SK-N-SH treated with all-trans-retinoic acid at 6 μM for 48 hours (cell line): ENCODE results near the gene ARSG.

Source experiments
- ATAC-seq: fragments of 200-7000 bp; cut with Tn5 transposase; 3 replicates; pipeline ENCODE4 v1.9.1; 2020; ENCODE audit warnings: mild to moderate bottlenecking, moderate library complexity
- ARNTL ChIP-seq: fragments of 450-650 bp; formaldehyde crosslinking; IDR thresholded peaks from 2 replicates; pipeline ENCODE4 v1.5.0; 2020; ENCODE audit warnings: low read depth, mild to moderate bottlenecking, moderate library complexity, borderline replicate concordance
- BACH2 ChIP-seq: fragments of 250-450 bp; sonication (Bioruptor Pico); IDR thresholded peaks from 2 replicates; pipeline ENCODE4 v1.9.0; 2021; ENCODE audit warnings: mild to moderate bottlenecking, borderline replicate concordance
- CSDC2 ChIP-seq: fragments of 250-450 bp; sonication (Bioruptor Pico); IDR thresholded peaks from 2 replicates; pipeline ENCODE4 v1.5.0; 2020; ENCODE audit warnings: mild to moderate bottlenecking, moderate library complexity
- CSRNP3 ChIP-seq: fragments of 250-450 bp; sonication (Bioruptor Pico); IDR thresholded peaks from 2 replicates; pipeline ENCODE4 v1.5.1; 2021; ENCODE audit warnings: mild to moderate bottlenecking, moderate library complexity
- ESRRG ChIP-seq: fragments of 250-450 bp; sonication (Bioruptor Pico); IDR thresholded peaks from 2 replicates; pipeline ENCODE4 v1.6.1; 2021; ENCODE audit warnings: mild to moderate bottlenecking
- GLIS3 ChIP-seq: fragments of 250-450 bp; sonication (Bioruptor Pico); IDR thresholded peaks from 2 replicates; pipeline ENCODE4 v1.5.0; 2020; ENCODE audit warnings: mild to moderate bottlenecking, moderate library complexity
- ISL1 ChIP-seq: fragments of 250-450 bp; sonication (Bioruptor Pico); IDR thresholded peaks from 2 replicates; pipeline ENCODE4 v2.1.2; 2022; ENCODE audit warnings: mild to moderate bottlenecking, moderate library complexity
- OSR1 ChIP-seq: fragments of 250-450 bp; sonication (Bioruptor Pico); IDR thresholded peaks from 2 replicates; pipeline ENCODE4 v1.8.0; 2022; ENCODE audit warnings: moderate library complexity, mild to moderate bottlenecking, inconsistent platforms
- PATZ1 ChIP-seq: fragments of 250-450 bp; sonication (Bioruptor Pico); IDR thresholded peaks from 2 replicates; pipeline ENCODE4 v1.8.0; 2020; ENCODE audit warnings: mild to moderate bottlenecking, moderate library complexity, borderline replicate concordance
- PPARA ChIP-seq: fragments of 250-450 bp; sonication (Bioruptor Pico); IDR thresholded peaks from 2 replicates; pipeline ENCODE4 v1.5.0; 2020; ENCODE audit warnings: mild to moderate bottlenecking, borderline replicate concordance
- RARB ChIP-seq: fragments of 250-450 bp; sonication (Bioruptor Pico); IDR thresholded peaks from 2 replicates; pipeline ENCODE4 v1.8.0; 2021; ENCODE audit warnings: mild to moderate bottlenecking, moderate library complexity
- SNAI2 ChIP-seq: fragments of 250-450 bp; sonication (Bioruptor Pico); IDR thresholded peaks from 2 replicates; pipeline ENCODE4 v1.5.0; 2020; ENCODE audit warnings: mild to moderate bottlenecking, moderate library complexity
- TCF4 ChIP-seq: fragments of 250-450 bp; sonication (Bioruptor Pico); IDR thresholded peaks from 2 replicates; pipeline ENCODE4 v1.8.0; 2021; ENCODE audit warnings: mild to moderate bottlenecking, moderate library complexity, borderline replicate concordance
- TOX ChIP-seq: fragments of 250-450 bp; sonication (Bioruptor Pico); IDR thresholded peaks from 2 replicates; pipeline ENCODE4 v1.8.0; 2021; ENCODE audit warnings: mild to moderate bottlenecking, moderate library complexity, borderline replicate concordance
- TSHZ2 ChIP-seq: fragments of 250-450 bp; sonication (Bioruptor Pico); IDR thresholded peaks from 2 replicates; pipeline ENCODE4 v1.5.0; 2020; ENCODE audit warnings: mild to moderate bottlenecking, moderate library complexity
- ZC3H10 ChIP-seq: fragments of 250-450 bp; sonication (Bioruptor Pico); IDR thresholded peaks from 2 replicates; pipeline ENCODE4 v1.5.1; 2021; ENCODE audit warnings: mild to moderate bottlenecking, moderate library complexity
- ZFP3 ChIP-seq: fragments of 250-450 bp; sonication (Bioruptor Pico); IDR thresholded peaks from 2 replicates; pipeline ENCODE4 v1.5.0; 2020; ENCODE audit warnings: mild to moderate bottlenecking, moderate library complexity
- ZFP30 ChIP-seq: fragments of 450-650 bp; formaldehyde crosslinking; IDR thresholded peaks from 2 replicates; pipeline ENCODE4 v1.5.0; 2022; ENCODE audit warnings: mild to moderate bottlenecking, moderate library complexity
- ZNF565 ChIP-seq: fragments of 450-650 bp; formaldehyde crosslinking; conservative IDR thresholded peaks from 2 replicates; pipeline ENCODE4 v1.5.0; 2020; ENCODE audit warnings: low read depth, mild to moderate bottlenecking, moderate library complexity
- ZNF70 ChIP-seq: fragments of 450-650 bp; formaldehyde crosslinking; IDR thresholded peaks from 2 replicates; pipeline ENCODE4 v1.5.0; 2020; ENCODE audit warnings: mild to moderate bottlenecking, moderate library complexity
- ZNF8 ChIP-seq: fragments of 450-650 bp; formaldehyde crosslinking; IDR thresholded peaks from 2 replicates; pipeline ENCODE4 v1.5.0; 2020; ENCODE audit warnings: mild to moderate bottlenecking, moderate library complexity
- TF ChIP-seq, protein P1 (sequence below): fragments of 250-450 bp; sonication (Bioruptor Pico); IDR thresholded peaks from 2 replicates; pipeline ENCODE4 v1.8.0; 2021; ENCODE audit warnings: low read depth, mild to moderate bottlenecking, moderate library complexity, borderline replicate concordance
- TF ChIP-seq, protein P2 (sequence below): fragments of 250-450 bp; sonication (Bioruptor Pico); IDR thresholded peaks from 2 replicates; pipeline ENCODE4 v1.5.1; 2020; ENCODE audit warnings: low read depth, mild to moderate bottlenecking, moderate library complexity

Gene ARSG

DNA sequence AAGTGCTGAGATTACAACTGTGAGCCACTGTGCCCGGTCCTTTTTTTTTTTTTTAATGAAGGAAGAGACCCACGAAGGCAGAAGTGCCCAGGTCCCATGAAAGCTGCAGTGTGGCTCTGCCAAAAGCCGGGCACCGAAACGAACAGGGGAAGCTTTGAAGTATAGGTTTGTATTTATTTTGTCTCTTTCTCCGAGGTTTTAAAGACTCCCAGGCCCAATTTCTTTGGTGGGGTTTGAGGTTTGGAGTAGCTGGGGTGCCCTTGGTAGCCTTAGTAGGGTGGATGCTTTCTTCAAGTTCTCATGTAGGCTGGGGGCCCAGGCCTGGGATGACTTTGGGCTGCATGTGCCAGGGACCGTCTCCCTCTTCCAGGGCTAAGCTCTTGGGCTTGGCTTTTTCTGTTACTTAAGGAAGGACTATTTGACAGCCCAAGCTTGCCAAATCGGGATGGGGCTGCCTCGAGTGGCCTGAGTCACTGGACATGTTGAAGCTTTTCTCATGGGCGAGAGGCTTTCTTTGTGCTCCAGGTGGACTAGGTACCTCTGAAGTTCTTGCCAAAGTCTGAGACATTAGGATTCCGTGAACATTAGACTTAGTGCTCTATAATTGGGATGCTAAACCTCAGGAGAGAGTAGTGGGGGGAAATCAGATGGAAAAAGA, 99.7 kb downstream of the ARSG start:
- no peak for TF ChIP-seq ISL1 (CRISPR knock-in tag)
- TF ChIP-seq SNAI2 (CRISPR knock-in tag): no peak
- no peak for TF ChIP-seq CSRNP3 (CRISPR knock-in tag)
- TF ChIP-seq GLIS3 (CRISPR knock-in tag): no peak
- TF ChIP-seq ZFP30 (CRISPR knock-in tag): no peak
- TF ChIP-seq PPARA (CRISPR knock-in tag): no peak
- TF ChIP-seq BACH2 (CRISPR knock-in tag): no peak
- no peak for TF ChIP-seq ZC3H10
- no peak for TF ChIP-seq ESRRG (CRISPR knock-in tag)
- TF ChIP-seq ZNF70 (CRISPR knock-in tag): no peak
- TF ChIP-seq CSDC2 (CRISPR knock-in tag): no peak
- TF ChIP-seq ZFP3: no peak
- TF ChIP-seq TSHZ2 (CRISPR knock-in tag): no peak
- no peak for TF ChIP-seq OSR1
- no peak for TF ChIP-seq TOX (CRISPR knock-in tag)
- no peak for TF ChIP-seq ARNTL (CRISPR knock-in tag)
- TF ChIP-seq, protein P1, sequence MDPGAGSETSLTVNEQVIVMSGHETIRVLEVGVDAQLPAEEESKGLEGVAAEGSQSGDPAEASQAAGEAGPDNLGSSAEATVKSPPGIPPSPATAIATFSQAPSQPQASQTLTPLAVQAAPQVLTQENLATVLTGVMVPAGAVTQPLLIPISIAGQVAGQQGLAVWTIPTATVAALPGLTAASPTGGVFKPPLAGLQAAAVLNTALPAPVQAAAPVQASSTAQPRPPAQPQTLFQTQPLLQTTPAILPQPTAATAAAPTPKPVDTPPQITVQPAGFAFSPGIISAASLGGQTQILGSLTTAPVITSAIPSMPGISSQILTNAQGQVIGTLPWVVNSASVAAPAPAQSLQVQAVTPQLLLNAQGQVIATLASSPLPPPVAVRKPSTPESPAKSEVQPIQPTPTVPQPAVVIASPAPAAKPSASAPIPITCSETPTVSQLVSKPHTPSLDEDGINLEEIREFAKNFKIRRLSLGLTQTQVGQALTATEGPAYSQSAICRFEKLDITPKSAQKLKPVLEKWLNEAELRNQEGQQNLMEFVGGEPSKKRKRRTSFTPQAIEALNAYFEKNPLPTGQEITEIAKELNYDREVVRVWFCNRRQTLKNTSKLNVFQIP (CRISPR knock-in tag): no peak
- TF ChIP-seq RARB (CRISPR knock-in tag): no peak
- no peak for TF ChIP-seq ZNF8 (CRISPR knock-in tag)
- TF ChIP-seq PATZ1 (CRISPR knock-in tag): no peak
- no peak for ATAC-seq

GRCh38 chr17:68391561-68392268, 100.4 kb downstream of the ARSG start:
- ATAC-seq: no peak
- TF ChIP-seq TOX (CRISPR knock-in tag) (no peak), ZFP30 (CRISPR knock-in tag) (no peak), RARB (CRISPR knock-in tag) (no peak), SNAI2 (CRISPR knock-in tag) (no peak), ZC3H10 (no peak), OSR1 (no peak), PATZ1 (CRISPR knock-in tag) (no peak), ZNF70 (CRISPR knock-in tag) (no peak), ISL1 (CRISPR knock-in tag) (no peak), GLIS3 (CRISPR knock-in tag) (no peak), ARNTL (CRISPR knock-in tag) (no peak), ZNF565 (CRISPR knock-in tag) (no peak), TCF4 (CRISPR knock-in tag) (no peak), ESRRG (CRISPR knock-in tag) (no peak)
- TF ChIP-seq, protein P2, sequence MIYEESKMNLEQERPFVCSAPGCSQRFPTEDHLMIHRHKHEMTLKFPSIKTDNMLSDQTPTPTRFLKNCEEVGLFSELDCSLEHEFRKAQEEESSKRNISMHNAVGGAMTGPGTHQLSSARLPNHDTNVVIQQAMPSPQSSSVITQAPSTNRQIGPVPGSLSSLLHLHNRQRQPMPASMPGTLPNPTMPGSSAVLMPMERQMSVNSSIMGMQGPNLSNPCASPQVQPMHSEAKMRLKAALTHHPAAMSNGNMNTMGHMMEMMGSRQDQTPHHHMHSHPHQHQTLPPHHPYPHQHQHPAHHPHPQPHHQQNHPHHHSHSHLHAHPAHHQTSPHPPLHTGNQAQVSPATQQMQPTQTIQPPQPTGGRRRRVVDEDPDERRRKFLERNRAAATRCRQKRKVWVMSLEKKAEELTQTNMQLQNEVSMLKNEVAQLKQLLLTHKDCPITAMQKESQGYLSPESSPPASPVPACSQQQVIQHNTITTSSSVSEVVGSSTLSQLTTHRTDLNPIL: no peak
